ENCODE measurements around the gene HAO1.

DNA sequence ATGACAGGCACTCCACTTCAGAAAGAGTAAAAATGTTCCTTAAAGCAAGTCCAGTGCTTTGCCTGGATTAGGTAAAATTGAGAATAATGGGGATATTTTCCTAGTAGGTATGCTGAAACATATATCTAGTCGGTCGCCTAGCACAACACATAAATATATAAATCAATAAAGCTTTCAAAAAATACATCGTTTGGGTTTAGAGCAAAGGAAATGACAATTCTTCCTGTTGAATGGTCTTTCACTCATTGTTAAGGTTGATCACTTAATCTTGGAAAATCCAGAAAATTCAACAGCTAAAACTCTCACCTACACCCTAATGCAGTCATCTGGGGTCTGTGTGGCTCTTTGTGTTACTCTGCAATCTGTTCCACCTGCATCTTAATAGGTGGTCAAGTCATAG, 13.9 kb downstream of the HAO1 start:
- TF ChIP-seq, protein P1, sequence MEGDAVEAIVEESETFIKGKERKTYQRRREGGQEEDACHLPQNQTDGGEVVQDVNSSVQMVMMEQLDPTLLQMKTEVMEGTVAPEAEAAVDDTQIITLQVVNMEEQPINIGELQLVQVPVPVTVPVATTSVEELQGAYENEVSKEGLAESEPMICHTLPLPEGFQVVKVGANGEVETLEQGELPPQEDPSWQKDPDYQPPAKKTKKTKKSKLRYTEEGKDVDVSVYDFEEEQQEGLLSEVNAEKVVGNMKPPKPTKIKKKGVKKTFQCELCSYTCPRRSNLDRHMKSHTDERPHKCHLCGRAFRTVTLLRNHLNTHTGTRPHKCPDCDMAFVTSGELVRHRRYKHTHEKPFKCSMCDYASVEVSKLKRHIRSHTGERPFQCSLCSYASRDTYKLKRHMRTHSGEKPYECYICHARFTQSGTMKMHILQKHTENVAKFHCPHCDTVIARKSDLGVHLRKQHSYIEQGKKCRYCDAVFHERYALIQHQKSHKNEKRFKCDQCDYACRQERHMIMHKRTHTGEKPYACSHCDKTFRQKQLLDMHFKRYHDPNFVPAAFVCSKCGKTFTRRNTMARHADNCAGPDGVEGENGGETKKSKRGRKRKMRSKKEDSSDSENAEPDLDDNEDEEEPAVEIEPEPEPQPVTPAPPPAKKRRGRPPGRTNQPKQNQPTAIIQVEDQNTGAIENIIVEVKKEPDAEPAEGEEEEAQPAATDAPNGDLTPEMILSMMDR (IDR thresholded peaks at IDR 0.05; ENCODE audit: insufficient read depth, low read depth, low read length), result no peak
- no peak for TF ChIP-seq EZH2 (IDR thresholded peaks at IDR 0.05; ENCODE audit: insufficient read depth, low read length)
